ENCODE results near the gene CRKL.
A peak's percentile ranks its signal among the peaks of the same experiment; 100 is the strongest.

The CRKL gene

DNA sequence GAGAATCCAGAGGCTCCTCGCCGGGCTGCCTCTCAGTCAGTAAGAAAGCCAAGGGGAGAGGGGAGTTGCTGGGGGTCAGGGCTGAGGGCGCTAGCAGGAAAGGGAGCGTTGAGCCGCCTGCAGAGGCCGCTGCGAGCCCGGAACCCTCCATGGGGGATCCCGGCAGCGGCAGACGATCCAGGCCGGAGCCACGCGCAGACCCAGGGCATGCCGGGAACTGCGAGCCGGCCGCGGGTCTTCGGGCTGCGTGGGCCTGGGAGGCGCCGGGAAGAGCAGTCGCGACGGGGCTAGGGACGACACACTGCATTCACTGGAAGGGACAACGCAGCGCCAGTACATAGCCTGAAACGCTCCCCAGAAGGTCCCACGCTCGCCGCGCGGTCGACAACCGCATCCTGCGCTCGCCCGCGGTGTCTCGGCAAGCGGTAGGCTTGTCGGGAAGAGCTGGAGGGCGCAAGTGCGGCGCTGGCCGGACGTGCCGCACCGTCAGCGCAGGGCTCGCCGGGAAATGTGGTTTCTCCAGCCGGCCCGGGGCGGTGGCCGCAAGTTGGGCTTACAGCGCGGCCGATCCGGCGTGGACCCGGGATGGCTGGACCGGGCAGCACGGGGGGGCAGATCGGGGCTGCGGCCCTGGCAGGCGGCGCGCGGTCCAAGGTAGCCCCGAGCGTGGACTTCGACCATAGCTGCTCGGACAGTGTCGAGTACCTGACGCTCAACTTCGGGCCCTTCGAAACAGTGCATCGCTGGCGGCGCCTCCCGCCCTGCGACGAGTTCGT, 64.8 kb downstream of the CRKL start, which contains the start of gene LZTR1:
LZTR1 (plus strand) TSS at position 511 of the 776 bp plus-strand sequence; CDS start at position 586, 75 bp downstream.
- peak; percentile 34; the same call in 1 of the 2 replicates for TF ChIP-seq MAX (IDR thresholded peaks at IDR 0.05; ENCODE audit: low read depth, low read length)
- peak; percentile 93 for TF ChIP-seq POLR2A (IDR thresholded peaks at IDR 0.05; ENCODE audit: extremely low read depth, insufficient read length)
- peak; percentile 53 for TF ChIP-seq CTCF (IDR thresholded peaks at IDR 0.05; ENCODE audit: low read depth, low read length)
- peak; percentile 53; the same call in 1 of the 2 replicates for TF ChIP-seq MYC (IDR thresholded peaks at IDR 0.05; ENCODE audit: low read depth, low read length)
- H3K4me3 ChIP-seq (ENCODE audit: low read depth, low read length), result peak within 1 kb of the TSS; percentile 88
- DNase-seq (ENCODE audit: low read depth), result peak; percentile 90

DNA sequence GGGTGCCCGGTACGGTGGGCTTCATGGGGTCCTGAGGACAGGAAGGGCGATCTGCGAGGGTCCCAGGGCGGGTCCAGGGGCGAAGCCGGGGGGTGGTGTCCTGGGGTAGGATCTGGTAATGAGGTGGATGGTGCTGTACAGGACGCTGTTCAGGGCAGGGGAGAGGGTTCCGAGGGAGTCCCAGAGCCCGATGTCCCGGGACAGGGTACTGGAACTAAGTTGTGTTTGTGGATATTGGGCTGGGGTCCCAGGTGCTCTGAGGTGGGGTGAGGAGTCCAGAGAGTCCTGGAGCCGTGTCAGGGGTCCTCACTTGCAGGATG, 65.3 kb downstream of the CRKL start:
- no peak for DNase-seq (ENCODE audit: low read depth)

DNA sequence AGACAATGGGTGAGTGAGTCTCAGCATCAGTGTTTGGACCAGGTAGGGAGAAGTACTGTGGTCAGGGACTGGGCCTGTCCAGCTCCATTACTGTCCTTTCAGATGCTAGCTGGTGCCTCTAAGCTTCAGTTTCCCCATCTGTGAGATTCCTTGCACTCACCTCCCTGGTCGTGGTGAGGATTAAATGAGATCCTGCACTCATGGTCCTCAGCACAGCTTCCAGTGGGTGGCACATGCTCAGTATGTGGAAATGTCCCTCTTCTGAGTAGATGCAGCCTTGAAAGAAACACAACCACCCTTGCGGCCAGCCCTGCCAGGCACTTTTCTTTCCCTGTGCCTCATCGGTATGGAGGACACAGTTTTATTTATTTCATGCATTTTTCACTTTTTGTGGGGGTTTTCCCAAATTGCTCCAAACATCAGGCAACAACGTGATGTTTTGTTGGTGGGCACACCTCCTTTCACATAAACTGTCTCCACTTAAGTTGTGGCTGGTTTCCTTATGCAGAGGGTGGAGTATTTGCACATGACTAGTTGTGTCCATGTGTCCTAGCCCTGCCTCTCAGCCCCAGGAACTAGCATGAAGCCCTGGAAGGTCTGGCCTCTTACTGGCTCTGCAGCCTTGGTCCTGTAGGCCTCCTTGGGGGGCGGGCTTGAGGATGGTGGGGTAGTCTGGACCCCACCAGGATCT, 66.0 kb downstream of the CRKL start:
- no peak for DNase-seq (ENCODE audit: low read depth)
- TF ChIP-seq CTCF (IDR thresholded peaks at IDR 0.05; ENCODE audit: low read depth, low read length) (no peak), MYC (IDR thresholded peaks at IDR 0.05; ENCODE audit: low read depth, low read length) (no peak), MAX (IDR thresholded peaks at IDR 0.05; ENCODE audit: low read depth, low read length) (no peak), POLR2A (IDR thresholded peaks at IDR 0.05; ENCODE audit: extremely low read depth, insufficient read length) (no peak)
- peak overlapping the region; percentile 88 for H3K4me3 ChIP-seq (ENCODE audit: low read depth, low read length)

More for the DNA sequence above, 65.3 kb downstream of the CRKL start:
- H3K4me3 ChIP-seq (ENCODE audit: low read depth, low read length), result peak overlapping the region; percentile 88
- TF ChIP-seq MAX (IDR thresholded peaks at IDR 0.05; ENCODE audit: low read depth, low read length), result no peak
- TF ChIP-seq MYC (IDR thresholded peaks at IDR 0.05; ENCODE audit: low read depth, low read length), result no peak
- TF ChIP-seq POLR2A (IDR thresholded peaks at IDR 0.05; ENCODE audit: extremely low read depth, insufficient read length), result no peak
- no peak for TF ChIP-seq CTCF (IDR thresholded peaks at IDR 0.05; ENCODE audit: low read depth, low read length)

DNA sequence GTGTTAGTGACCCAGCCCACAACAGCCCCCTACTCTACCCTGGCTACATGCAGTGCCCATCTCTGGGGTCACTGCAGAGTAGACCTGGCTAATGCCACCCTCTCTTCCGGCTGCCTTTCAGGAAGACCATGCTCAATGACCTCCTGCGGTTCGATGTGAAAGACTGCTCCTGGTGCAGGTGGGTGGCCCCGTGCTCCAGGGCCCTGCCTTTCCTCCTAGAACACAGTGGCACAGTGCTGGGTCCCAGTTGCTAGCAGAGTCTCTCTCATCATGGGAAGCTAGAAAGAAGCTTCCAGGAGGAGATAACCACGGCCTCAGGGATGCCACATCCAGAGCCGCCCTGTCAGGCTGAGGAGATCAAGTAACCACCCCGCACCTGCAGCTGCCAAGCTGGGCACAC, 68.5 kb downstream of the CRKL start:
- no peak for TF ChIP-seq POLR2A (IDR thresholded peaks at IDR 0.05; ENCODE audit: extremely low read depth, insufficient read length)
- TF ChIP-seq MAX (IDR thresholded peaks at IDR 0.05; ENCODE audit: low read depth, low read length), result no peak
- TF ChIP-seq MYC (IDR thresholded peaks at IDR 0.05; ENCODE audit: low read depth, low read length), result no peak
- TF ChIP-seq CTCF (IDR thresholded peaks at IDR 0.05; ENCODE audit: low read depth, low read length), result no peak
- DNase-seq (ENCODE audit: low read depth), result no peak
- H3K4me3 ChIP-seq (ENCODE audit: low read depth, low read length), result no peak overlapping the region

DNA sequence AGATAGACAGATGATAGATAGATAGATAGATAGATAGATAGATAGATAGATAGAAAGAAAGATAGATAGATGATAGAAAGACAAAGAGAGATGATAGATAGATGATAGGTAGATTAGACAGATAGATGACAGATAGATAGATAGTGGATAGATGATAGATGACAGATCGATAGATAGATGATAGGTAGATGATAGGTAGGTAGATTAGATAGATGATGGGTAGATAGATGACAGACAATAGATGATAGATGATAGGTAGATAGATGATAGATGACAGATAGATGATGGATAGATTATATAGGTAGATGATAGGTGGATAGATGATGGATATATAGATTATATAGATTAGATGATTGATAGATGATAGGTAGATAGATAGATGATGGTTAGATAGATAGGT, 69.2 kb downstream of the CRKL start:
- TF ChIP-seq MAX (IDR thresholded peaks at IDR 0.05; ENCODE audit: low read depth, low read length) (no peak), POLR2A (IDR thresholded peaks at IDR 0.05; ENCODE audit: extremely low read depth, insufficient read length) (no peak), CTCF (IDR thresholded peaks at IDR 0.05; ENCODE audit: low read depth, low read length) (no peak), MYC (IDR thresholded peaks at IDR 0.05; ENCODE audit: low read depth, low read length) (no peak)
- no peak for DNase-seq (ENCODE audit: low read depth)
- no peak overlapping the region for H3K4me3 ChIP-seq (ENCODE audit: low read depth, low read length)

Measured in NB4 (cell line).